Type B pancreatic cell (in vitro differentiated cells): ENCODE results near the gene ANKS1A. TPM values are rescaled to one million over a fixed set of nuclear protein-coding genes. Genes with fewer than 3 reads are reported as not detected.

Experiments
- DNase-seq: peaks from one replicate; pipeline ENCODE4 v3.0.0; 2021; ENCODE audit warnings: mixed read lengths; ENCODE audit not compliant: unreplicated experiment; ENCODE audit errors: extremely low spot score
- H3K27ac Mint-ChIP-seq: 2 replicates; pipeline ENCODE4 v1.8.0; 2021; ENCODE audit warnings: mild to moderate bottlenecking, mixed read lengths
- H3K27me3 Mint-ChIP-seq: 2 replicates; pipeline ENCODE4 v1.8.0; 2021; ENCODE audit warnings: mixed read lengths
- H3K36me3 Mint-ChIP-seq: 2 replicates; pipeline ENCODE4 v1.8.0; 2021; ENCODE audit warnings: mixed read lengths
- H3K4me1 Mint-ChIP-seq: one replicate; pipeline ENCODE4 v1.8.0; 2021; ENCODE audit warnings: mixed read lengths; ENCODE audit not compliant: unreplicated experiment
- H3K4me3 Mint-ChIP-seq: 2 replicates; pipeline ENCODE4 v1.8.0; 2021; ENCODE audit warnings: mild to moderate bottlenecking, mixed read lengths
- H3K9me3 Mint-ChIP-seq: 2 replicates; pipeline ENCODE4 v1.8.0; 2021; ENCODE audit warnings: mixed read lengths
- total RNA-seq: library from RNA; stranded (reverse); gene quantifications from 2 replicates; pipeline ENCODE4 v1.2.1, GENCODE V29; 2021; ENCODE audit warnings: low replicate concordance
- TF ChIP-seq, protein P1 (sequence below): fragments of 200-600 bp; sonication (generic); conservative IDR thresholded peaks from 2 replicates; pipeline ENCODE4 v1.5.0; 2021; ENCODE audit warnings: antibody characterized with exemption, mild to moderate bottlenecking

The ANKS1A gene
- total RNA-seq, 1 donor from 2014 or later = 28.0 TPM

DNA sequence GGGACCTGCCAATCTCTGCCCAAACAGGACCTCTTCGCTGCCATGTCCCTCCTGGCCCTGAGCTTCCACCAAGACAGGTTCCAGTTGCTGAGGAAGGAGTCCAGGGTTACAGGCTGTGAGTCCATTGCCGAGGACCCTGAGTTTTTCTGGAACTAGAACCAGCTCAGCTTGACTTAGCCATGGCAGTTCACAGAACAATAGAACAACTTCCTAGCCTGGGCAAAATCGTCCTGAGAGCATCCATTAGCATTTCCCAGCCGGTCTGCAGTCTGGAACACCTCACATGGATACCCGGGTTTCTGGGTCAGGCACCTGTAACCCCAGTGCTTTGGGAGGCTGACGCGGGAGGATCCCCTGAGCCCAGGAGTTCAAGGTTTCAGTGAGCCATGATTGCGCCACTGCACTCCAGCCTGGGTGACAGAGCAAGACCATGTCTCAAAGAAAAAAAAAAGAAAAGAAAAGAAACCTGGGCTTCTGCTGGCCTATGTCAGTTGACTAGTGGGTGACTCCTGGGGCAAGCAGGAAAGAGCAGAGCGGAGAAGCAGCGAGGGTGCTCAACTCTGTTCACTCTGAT is 161.8 kb downstream of the ANKS1A start:
- Mint-ChIP-seq H3K27ac (no peak overlapping the region), H3K36me3 (no peaks in the 10 kb centered on the region), H3K4me3 (no peak overlapping the region), H3K9me3 (no peaks in the 10 kb centered on the region), H3K4me1 (peaks cover 13% of the 10 kb centered on the region), H3K27me3 (no peaks in the 10 kb centered on the region)
- TF ChIP-seq, protein P1, sequence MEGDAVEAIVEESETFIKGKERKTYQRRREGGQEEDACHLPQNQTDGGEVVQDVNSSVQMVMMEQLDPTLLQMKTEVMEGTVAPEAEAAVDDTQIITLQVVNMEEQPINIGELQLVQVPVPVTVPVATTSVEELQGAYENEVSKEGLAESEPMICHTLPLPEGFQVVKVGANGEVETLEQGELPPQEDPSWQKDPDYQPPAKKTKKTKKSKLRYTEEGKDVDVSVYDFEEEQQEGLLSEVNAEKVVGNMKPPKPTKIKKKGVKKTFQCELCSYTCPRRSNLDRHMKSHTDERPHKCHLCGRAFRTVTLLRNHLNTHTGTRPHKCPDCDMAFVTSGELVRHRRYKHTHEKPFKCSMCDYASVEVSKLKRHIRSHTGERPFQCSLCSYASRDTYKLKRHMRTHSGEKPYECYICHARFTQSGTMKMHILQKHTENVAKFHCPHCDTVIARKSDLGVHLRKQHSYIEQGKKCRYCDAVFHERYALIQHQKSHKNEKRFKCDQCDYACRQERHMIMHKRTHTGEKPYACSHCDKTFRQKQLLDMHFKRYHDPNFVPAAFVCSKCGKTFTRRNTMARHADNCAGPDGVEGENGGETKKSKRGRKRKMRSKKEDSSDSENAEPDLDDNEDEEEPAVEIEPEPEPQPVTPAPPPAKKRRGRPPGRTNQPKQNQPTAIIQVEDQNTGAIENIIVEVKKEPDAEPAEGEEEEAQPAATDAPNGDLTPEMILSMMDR = no peak
- DNase-seq = no peak

DNA sequence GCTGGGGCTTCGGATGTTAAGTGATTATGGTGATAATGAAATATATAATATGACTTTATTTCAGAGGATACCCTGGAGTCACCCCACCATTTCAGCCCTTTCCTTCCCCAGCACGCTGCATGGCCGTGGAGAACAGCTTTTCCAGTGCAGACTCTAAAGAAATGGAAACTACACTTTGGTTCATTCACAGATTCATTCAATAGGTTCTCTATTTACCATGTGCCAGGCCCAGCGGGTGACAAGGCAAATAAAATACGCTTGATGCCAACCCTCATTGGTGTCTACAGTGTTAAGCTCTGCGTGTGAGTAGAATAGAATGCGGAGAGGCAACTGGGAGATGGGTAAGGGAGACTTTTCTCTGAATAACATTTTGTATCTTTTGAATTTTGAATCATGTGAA is 162.3 kb downstream of the ANKS1A start:
- H3K36me3 Mint-ChIP-seq = no peaks in the 10 kb centered on the region
- H3K27me3 Mint-ChIP-seq = no peaks in the 10 kb centered on the region
- no peak for DNase-seq
- TF ChIP-seq, protein P1 = no peak
- no peak overlapping the region for H3K27ac Mint-ChIP-seq
- no peaks in the 10 kb centered on the region for H3K9me3 Mint-ChIP-seq
- peaks cover 8% of the 10 kb centered on the region for H3K4me1 Mint-ChIP-seq
- no peak overlapping the region for H3K4me3 Mint-ChIP-seq

DNA sequence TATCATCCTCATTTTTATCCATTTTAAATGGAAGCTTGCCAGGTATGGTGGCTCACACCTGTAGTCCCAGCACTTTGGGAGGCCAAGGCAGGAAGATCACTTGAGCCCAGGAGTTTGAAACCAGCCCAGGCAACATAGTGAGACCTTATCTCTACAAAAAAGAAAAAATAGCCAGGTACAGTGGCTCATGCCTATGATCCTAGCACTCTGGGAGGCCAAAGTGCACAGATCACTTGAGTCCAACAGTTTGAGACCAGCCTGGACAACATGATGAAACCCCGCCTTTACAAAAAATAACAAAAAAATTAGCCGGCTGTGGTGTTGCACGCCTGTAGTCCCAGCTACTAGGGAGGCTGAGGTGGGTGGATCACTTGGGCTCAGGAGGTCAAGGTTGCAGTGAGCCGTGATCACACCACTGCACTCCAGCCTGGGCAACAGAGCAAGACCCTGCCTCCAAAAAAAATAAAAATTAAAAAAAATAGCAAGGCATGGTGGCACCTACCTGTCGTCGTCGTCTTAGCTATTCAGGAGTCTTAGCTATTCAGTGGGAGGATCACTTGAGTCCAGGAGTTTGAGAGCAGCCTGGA is 163.0 kb downstream of the ANKS1A start:
- Mint-ChIP-seq H3K27me3 (no peaks in the 10 kb centered on the region), H3K4me1 (peaks cover under 1% of the 10 kb centered on the region), H3K9me3 (no peaks in the 10 kb centered on the region), H3K36me3 (no peaks in the 10 kb centered on the region), H3K4me3 (no peak overlapping the region), H3K27ac (no peak overlapping the region)
- TF ChIP-seq, protein P1 = no peak
- DNase-seq = no peak

DNA sequence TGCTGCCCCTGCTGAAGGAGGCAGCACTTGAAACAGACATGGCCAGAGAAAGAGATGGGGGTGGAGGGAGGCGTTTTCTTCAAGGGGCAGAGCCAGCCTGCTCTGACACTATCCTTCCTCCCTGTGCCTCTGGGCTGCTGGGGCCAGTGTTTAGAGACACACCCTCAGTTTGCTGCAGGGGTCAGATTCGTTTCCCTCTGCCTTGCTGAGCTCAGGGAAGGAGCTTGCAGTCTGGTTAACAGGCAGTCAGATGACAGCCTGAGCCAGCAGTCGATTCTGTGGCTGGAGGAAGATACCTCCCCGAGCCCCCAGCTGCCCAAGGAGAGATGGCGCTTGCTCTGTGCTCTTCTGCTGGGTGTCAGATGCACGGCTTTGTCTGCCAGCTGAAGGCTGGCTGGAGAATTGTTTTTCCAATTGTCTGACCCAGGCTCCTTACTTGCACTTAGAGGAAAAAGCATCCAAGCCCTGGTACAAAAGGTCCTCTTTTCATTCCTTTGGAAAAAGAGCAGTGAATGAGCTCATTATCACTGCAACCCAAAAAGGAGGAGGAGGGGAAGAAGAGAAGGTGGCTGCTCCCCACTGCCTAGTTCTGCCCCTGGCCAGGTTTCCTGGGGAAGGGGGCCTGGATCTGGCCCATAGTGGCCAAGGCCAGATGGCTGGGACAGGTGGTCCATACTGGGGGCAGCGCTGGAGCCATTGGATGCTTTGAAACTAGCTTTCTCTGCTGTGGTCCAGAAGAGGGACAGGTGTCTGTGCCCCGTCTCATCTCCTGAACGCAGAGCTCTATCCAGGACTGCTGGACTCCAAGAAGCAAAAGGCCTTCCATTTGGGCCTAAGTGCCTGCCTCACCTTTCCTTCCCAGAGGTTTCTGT is 163.9 kb downstream of the ANKS1A start:
- Mint-ChIP-seq H3K9me3 (no peaks in the 10 kb centered on the region), H3K4me3 (no peak overlapping the region), H3K27ac (peak overlapping the region; percentile 43), H3K36me3 (no peaks in the 10 kb centered on the region), H3K27me3 (no peaks in the 10 kb centered on the region), H3K4me1 (peaks cover 6% of the 10 kb centered on the region)
- DNase-seq = no peak
- TF ChIP-seq, protein P1 = no peak

DNA sequence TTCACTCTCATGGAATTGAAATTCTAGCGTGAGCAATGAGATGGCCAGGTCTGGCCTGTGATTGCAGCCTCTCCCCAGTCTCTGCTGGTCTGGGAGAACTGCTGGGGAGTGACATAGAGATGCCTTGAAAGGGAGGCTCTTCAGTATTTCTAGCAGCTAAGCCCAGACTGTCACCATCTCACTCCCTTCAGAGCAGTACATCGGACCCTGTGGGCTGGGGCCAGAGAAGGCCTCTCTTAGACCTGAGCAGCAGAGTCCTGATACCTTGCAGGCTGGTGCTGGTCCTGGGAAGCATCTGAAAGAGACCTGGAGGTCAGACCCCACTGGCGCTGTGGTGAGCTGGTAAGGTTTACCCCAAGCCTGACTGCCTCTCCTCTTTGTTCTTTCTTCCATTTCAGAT is 164.6 kb downstream of the ANKS1A start:
- Mint-ChIP-seq H3K4me1 (peaks cover 10% of the 10 kb centered on the region), H3K27ac (no peak overlapping the region), H3K36me3 (no peaks in the 10 kb centered on the region), H3K9me3 (no peaks in the 10 kb centered on the region), H3K27me3 (no peaks in the 10 kb centered on the region), H3K4me3 (peak overlapping the region; percentile 28)
- no peak for DNase-seq
- TF ChIP-seq, protein P1 = no peak
